ENCODE results near the gene MTHFD1L.

GRCh38 chr6:151002057-151002450 is 136.6 kb downstream of the MTHFD1L start:
- TF ChIP-seq FOXP2 (optimal IDR thresholded peaks at IDR 0.05; ENCODE audit: control extremely low read depth, extremely low read length, insufficient read depth) (no peak), POLR2AphosphoS5 (IDR thresholded peaks at IDR 0.05; ENCODE audit: borderline replicate concordance, low read depth, low read length) (no peak), EZH2 (IDR thresholded peaks at IDR 0.05) (no peak)
